Glomerular visceral epithelial cell (primary cell): ENCODE measurements around the gene NOXA1.
A peak's percentile ranks its signal among the peaks of the same experiment; 100 is the strongest.
"Not testable (repeated sequence)": the region's sequence is repeated elsewhere in the genome, so short reads cannot be mapped to it uniquely, and the experiment has no call there.

ENCODE experiments used
- DNase-seq: peaks from one replicate; pipeline ENCODE4 v3.0.0-alpha.2; 2016; ENCODE audit errors: extremely low spot score

Gene NOXA1

DNA sequence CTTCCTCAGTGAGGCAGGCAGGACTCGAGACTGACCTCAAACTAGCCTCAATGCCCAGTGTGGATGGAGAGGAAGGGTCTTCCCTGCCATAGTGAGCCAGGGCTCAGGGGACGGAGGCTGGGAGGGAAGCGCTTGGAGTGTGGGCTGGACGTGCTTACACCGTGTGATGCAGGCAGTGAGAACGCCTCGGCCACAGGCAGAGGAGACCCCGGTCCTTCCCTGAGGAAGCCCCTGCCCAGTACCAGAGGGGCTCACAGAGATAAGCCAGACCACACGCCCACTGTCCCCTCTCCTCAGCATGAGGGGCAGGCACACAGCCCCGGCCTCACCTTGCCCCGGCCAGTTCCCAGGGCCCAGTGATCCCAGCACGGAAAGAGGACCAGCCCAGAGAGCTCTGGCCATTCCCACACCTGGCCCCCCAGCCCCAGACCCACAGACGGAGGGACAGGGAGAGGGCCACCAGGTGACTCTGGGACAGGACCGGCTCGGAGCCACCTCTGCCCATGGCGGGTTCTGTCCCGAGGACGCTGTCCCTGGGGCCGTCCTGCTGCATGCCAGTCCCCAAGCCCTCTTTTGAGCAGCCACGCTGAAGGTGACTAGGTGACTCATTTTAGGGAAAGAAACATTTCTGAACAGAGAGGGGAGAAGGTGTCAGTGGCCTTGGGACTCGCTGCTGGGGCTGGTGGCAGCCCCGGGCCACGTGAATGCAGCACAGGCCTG, 42.0 kb downstream of the NOXA1 start:
- DNase-seq, result no peak

DNA sequence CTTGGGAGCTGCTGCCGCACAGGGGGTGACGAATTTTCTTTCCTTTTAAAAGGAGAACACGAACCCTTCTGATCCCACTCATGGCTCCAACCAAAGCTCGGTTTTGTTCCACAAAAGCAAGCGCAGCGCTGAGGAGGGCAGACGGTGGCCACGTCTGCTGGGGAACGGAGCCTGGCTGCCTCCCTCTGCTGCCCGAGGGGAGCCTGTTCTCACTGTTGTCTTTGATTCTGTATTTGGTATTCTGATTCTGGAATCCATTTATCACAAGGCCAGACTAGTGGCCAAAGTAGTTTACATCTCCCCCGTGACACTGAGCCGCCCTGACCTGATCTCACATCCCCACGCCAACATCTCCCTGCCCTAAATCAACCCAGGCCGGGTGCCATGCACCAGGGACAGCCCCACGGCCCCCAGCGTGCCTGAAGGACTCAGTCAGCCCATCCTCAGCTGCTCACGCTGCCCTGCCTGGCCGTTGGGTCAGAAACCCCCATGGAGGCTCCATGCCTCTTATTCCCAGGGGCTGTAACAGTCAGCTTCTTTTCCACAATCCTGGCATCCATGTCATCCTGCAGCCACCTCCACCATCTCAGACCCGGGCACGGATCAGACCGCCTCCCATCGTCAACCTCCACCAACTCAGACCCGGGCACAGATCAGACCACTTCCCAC, 42.7 kb downstream of the NOXA1 start:
- no peak for DNase-seq

DNA sequence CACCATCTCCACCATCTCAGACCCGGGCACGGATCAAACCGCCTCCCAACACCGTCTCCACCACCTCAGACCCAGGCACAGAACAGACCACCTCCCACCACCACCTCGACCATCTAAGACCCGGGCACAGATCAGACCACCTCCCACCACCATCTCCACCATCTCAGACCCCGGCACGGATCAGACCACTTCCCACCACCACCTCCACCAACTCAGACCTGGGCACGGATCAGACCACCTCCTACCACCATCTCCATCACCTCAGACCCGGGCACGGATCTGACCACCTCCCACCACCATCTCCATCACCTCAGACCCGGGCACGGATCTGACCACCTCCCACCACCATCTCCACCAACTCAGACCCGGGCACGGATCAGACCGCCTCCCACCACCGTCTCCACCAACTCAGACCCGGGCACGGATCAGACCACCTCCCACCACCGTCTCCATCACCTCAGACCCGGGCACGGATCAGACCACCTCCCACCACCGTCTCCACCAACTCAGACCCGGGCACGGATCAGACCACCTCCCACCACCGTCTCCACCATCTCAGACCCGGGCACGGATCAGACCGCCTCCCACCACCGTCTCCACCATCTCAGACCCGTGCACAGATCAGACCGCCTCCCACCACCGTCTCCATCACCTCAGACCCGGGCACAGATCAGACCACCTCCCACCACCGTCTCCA, 43.3 kb downstream of the NOXA1 start:
- DNase-seq, result not testable (repeated sequence)

DNA sequence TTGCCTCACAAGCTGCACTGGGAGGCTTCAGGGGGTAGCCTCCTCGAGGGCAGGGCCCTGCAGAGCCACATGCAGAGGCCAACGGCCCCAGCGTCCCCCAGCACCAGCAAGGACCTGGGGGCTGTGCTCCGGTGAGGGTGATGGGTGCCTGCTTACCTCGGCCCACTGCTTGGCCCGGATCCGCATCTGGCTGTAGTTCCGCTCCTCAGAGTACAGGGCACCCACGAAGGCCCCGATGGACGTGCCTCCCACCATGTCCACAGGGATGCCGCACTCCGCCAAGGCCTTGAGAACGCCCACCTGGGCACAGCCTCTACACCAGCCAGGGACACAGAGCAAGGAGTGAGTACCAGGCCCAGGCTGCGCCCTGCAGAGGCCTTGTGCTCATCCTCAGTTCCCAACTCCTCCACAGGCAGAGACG, 44.0 kb downstream of the NOXA1 start:
- no peak for DNase-seq

DNA sequence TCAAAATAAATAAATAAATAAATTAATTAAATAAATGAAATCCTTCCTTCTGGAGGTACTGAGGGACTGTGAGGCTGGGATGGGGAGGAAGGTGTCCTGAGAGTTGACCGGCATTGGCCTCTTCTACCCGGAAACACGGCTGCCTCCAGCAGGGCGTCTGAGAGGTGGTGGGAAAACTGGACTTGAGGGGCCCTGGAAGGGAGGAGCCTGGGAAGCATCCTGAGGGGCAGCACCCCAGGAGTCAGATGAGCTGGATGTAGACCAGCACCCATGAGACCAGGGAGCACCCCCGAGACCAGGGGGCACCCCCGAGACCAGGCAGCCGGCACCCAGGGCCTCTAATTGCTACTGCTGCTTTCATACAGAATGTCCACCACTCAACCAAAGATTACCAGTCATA, 44.7 kb downstream of the NOXA1 start:
- DNase-seq, result no peak

DNA sequence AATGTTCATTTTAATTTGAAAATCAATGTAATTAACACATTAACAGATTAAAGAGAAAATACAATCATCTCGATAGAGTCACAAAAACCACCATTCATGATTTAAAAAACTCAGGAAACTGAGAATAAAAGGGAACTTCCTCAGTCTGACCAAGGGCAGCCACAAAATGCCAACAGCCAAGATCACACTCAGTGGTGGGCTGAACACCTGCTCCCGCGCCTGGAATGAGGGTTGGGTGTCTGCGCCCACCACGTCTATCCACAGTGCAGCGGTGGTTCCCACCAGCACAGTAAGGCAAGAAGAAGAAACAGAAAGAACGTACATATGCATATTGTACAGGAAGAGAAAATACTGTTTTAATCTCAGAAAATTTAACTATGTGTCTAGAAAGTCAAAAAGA, 47.6 kb downstream of the NOXA1 start:
- DNase-seq, result no peak

DNA sequence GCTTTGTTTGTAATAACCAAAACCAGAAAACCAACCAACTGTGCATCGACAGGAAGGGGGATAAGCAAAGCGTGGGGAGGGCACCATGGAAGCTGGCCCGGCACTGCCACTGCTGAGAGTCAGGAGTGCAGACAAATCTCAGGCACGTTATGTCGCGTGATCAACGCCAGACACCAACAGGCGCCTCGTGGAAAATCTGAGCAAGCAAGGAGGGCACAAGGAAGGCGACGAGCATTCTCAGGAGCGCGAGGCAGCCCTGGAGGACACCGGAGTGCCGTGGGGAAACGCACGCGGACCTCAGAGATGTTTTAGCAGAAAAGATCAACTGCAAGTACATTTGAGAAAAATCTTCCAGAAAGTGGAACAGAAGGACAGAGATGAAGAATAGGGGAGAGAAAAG, 51.1 kb downstream of the NOXA1 start:
- no peak for DNase-seq

DNA sequence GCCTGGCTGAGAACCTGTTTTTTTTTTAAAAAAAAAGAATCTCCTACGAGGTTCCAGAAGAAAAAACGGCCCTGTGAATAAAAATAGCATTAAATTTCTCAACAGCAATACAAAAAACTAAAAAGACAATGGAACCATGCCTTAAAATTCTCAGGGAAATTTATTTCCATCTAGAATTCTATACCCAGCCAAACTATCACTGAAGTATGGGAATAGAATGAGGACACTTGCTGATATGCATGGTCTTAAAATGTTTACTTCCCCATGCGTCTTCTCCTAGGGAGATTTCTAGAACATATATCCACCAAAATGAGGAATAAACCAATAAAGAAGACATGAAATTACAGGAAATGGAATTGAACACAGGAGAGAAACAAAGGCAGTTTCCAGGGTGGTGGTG, 52.5 kb downstream of the NOXA1 start:
- DNase-seq, result no peak

DNA sequence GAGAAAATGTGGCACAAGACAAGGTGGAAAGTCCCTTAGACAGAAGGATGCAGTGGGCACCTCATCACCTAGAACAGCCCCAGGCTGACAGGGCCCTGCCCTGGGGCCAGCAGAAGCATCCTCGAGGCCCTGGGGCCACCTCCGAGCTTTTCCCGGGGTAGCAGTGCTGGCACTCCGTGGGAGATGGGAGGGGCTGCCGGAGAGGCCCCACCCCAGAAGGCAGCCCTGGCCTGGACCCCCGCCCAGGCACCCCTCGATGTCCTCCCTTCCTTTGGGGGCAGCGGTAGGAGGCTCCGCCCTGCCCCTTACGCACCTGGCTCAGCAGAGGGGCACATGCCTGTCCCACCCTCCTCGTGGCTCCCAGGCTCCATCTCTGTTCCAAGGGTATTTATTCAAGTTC, 53.7 kb downstream of the NOXA1 start:
- DNase-seq, result no peak

DNA sequence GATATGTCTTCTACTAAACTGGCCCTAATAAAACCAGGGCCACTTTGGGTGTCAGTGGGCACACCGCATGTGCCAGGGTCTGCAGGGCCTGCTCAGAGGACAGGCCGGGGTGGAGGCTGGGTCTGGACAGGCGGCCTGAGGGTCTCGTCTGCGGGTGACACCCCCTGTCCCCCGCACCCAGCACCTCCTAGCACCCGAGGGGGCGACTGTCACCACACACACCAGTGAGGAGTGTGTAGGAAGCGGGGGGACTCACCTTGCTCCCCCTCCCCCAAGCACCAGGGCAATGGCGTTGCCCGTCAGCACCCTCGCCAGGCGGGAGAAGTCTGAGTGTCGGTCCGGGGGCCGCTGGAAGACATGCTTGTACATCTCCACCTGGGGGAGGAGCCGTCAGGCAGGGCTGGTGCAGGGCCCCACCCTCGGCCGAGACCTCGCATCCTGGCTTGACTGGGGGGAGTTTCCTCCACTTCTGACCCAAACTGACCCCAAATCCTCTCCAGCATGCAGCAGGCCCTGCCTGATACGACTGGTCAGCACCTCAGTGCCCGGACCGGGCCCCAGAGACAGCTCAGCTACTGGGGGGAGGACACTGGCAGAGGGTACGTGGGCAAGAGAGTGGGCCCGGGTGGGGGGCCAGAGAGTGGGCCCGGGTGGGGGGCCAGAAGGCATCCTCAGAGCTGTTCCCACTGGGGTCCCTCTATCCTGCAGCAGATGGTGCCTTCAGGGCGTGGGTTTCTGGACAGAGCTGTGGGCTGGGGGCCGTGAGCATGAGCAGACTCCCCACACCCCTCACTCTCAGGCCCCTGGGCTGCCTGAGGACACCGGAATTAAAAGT, 54.8 kb downstream of the NOXA1 start:
- DNase-seq, result no peak

DNA sequence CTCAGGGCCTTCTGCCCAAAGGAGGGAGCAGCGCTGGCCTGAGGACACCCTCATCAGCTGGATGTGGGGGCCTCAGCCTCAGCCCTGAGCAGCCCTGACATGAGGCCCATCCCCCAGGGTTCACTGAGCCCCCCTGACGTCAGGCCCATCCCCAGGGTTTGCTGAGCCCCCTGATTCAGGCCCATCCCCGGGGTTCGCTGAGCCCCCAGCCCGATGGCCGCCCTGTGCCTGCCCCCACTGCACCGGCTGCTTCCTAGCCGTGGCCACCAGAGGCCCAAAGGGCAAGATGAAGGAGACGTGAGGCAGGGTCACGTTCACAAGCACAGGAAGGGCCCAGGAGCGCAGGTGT, 55.4 kb downstream of the NOXA1 start:
- DNase-seq, result no peak

DNA sequence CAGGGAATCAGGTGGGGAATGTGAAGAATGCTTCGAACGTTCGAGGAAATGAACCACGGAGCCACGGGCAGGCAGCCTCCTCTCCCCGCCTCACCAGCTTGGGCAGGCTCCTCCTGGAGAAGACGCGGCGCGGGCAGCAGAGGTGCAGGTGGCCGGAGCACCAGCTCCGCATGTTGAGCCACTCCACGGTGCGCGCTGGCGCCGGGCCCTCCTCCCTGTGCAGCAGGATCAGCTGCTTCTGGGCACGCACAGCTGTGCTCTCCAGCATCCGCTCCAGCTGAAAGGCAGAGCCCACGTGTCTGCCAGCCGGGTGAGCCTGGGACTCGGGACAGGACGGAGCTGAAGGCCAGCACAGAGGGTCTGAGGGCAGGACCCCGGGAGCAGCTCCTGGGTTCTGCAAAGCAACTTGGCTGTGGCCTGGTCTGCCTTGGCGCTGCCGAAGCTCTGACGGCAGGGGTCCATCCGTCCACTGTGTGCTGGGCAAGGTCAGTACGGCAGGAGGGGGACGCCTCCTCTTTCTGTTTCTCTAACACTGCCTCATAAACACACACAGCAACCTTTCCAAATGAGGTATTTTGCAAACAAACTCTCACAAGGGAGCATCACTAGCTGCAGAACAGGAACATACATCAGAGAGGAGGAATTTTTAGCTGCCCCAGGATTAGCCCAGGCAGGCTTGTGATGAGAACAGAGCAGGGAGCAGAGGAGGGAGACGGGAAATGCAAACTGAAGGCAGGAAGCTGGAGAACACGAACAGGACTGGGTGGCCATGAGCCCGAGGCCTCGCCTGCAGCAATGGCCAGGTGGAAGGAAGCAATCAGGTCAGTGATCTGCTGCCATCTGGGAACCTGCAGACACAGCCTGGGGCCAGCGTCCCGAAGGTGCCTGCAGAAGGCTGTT, 56.0 kb downstream of the NOXA1 start:
- DNase-seq, result no peak

DNA sequence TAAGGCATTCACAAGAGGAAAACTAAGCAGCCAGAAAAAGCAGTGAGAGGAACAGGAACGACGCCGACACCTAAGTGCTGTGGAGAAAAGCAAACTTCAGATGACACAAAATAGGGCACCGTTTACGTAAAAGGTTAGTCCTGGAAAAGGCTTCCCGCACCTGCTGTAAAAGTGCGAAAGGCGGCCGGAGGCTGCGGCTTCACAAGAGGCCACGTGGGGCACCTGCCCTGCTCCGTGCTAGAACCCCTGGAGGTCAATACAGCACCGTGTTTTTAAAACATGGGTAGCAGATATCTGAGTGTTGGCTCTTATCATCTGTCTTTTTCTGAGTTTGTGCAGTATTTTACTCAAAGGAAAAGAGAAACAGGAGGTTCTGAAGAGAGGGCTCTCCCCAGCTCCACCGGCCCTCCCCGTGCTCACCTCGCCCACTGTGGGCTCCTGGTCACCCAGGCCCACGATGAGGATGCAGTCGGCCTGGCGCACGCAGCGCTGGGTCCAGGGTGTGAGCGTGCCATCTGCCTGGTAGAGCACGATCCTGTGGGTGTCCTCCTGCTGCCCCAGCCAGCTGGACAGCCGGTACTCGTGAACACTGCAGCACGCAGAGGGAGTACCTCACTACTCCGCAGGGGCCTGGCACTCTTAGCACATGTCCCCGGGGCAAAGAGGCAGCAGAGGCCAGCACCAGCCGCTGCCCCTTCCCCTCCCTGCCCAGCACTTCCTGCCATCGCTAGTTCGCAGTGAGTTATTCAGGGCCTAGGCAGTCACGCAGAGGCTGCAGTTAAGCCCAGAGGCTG, 56.9 kb downstream of the NOXA1 start:
- no peak for DNase-seq

DNA sequence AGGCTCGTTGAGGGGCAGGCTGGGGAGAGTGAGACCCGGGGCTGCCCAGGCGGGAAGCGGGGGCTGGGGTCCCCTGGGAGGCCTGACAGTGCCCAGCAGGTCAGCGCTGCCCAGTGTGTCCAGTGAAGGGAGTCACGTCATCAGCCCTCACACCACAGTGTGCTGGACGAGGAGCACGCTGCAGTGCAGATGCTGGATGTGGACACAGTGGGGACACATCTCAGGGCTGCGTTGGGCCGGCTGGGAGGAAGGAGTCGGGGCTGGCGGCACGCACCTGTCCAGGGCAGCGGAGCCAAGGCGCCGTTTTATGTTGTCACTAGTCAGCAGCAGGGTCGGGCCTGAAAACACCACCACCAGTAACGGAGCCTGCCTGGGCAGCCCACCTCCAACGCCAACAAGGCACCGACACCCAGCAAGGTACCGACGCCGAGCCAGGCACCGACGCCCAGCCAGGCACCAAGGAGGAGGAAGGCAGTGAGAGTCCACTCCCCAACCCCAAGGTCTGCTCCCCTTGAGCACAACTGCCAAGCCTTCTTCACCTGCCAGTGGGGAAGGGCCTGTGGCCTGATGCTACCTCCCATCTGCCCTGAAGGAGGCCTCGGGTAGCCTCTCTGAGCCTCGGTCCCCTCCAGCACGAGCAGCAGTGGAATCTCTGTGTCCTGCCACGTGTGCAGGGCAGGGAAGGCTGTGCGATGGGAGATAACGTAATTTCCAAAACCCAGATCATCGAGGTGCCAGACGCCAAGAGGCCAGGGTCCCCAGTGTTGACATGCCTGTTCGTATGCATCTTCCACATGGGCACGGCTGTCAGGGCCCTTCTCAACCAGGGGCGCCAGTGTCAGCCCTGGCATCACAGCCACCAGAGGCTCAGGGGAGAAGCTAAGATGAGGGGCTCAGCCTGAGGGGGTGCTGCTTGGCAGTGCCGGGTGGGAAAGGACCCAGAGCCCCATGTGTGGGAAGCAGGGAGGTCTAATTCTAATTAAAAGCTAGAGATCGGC, 57.8 kb downstream of the NOXA1 start:
- DNase-seq, result no peak

DNA sequence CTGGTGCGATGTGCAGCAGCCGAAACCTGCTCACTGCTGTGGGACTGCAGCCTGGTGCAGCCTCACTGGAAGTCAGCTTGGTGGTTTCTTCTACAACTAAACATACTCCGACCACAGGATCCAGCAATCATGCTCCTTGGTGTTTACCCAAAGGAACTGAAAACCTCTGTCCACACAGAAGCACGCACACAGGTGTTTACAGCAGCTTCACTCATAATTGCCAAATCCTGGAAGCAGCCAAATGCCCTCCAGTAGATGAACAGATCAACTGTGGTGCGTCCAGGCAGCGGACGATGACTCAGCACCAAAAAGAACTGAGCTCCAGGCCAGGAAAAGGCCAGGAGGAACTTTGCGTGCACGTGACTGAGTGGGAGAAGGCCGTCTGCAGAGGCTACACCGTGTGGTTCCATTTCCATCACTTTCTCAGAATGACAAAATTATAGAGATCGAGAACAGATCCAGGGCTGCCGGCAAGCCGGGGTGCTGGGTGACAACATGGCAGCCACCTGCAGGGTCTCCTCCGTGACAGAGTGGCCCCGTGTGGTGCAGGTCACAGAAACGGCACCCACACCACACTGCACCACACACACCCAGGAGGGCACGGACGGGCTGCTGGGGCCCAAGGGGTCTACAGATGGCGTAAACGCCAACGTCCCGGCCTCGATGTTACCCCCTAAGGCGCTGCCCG, 59.0 kb downstream of the NOXA1 start:
- DNase-seq, result peak; percentile 51
